ENCODE data around the gene TSPAN4. TPM values are rescaled to one million over a fixed set of nuclear protein-coding genes. Genes with fewer than 3 reads are reported as not detected.

TSPAN4 gene
- total and polyA plus RNA-seq, 2 donors (not counting 1 experiment from before 2014, with no cell fraction given): 2.9 to 7.4 TPM

DNA sequence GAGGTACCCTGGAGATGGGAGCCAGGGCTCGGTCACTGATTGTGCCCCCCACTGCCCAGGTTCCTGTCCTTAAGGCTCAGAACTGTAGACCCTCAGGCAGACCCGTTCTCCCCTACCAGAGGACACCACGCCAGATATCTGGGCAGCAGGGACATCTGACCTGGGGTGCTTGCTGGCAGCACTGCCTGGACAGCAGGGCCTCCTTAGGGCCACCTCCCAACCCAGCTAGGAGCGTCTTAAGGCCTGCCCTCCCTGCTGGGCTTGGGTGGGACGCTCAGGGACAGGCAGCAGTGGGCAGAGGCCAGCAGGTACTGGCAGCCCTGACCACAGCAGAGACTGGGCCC lies 3.4 kb upstream of the TSPAN4 start:
- Histone ChIP-seq H3K27ac (ENCODE audit: low read length in 2 of 2) (no peak overlapping the region), H3K36me3 (replicated peaks in 1 of 2; ENCODE audit: control extremely low read depth in 1 of 2, control insufficient read depth in 1 of 2, extremely low read depth in 1 of 2, insufficient read depth in 2 of 2, low read length in 1 of 2) (peaks cover 0 to 19% of the 10 kb centered on the region in 2 experiments), H4K20me1 (ENCODE audit: control insufficient read depth, insufficient read depth, low read length, poor library complexity, severe bottlenecking) (peaks cover 53% of the 10 kb centered on the region), H3K79me2 (ENCODE audit: control insufficient read depth, insufficient read depth, low read length) (peaks cover 20% of the 10 kb centered on the region), H3K27me3 (replicated peaks in 1 of 4; ENCODE audit: control extremely low read depth in 1 of 4, control insufficient read depth in 3 of 4, insufficient read depth in 4 of 4, low read length in 3 of 4) (peaks cover 0 to 22% (median 7%) of the 10 kb centered on the region in 4 experiments), H3K4me1 (ENCODE audit: control insufficient read depth in 2 of 2, insufficient read depth in 2 of 2, low read length in 2 of 2) (peaks cover 20 to 35% of the 10 kb centered on the region in 2 donors), H3K4me2 (replicated peaks; ENCODE audit: low read depth, low read length, poor library complexity, severe bottlenecking) (no peak overlapping the region), H2AFZ (ENCODE audit: insufficient read depth, low read depth, low read length, poor library complexity, severe bottlenecking) (no peak overlapping the region), H3K9ac (ENCODE audit: low read length) (no peak overlapping the region), H3K9me3 (ENCODE audit: control extremely low read depth in 1 of 3, control insufficient read depth in 2 of 3, insufficient read depth in 1 of 3, low read length in 2 of 3) (no peaks in the 10 kb centered on the region), H3K4me3 (ENCODE audit: control extremely low read depth in 1 of 5, extremely low read depth in 1 of 5, insufficient read depth in 1 of 5, low read depth in 2 of 5, low read length in 4 of 5) (no peak overlapping the region)
- intact Hi-C loops (cut with micrococcal nuclease): no loop called here
- CTCF ChIA-PET: no interaction called here
- no peak overlapping the region for H3K27ac Mint-ChIP-seq
- no peak overlapping the region for H3K4me3 Mint-ChIP-seq
- no peak for ATAC-seq (ENCODE audit: low read depth)
- POLR2A ChIA-PET: interaction anchor here (5.2 kb wide), 1 partner anchor 20 kb away, joined by 29 read pairs; the partner anchor contains the start of gene PNPLA2
- TF ChIP-seq EZH2 (IDR thresholded peaks at IDR 0.05; ENCODE audit: borderline replicate concordance, insufficient read depth, low read depth, low read length, poor library complexity, severe bottlenecking): no peak
- TF ChIP-seq, protein P1, sequence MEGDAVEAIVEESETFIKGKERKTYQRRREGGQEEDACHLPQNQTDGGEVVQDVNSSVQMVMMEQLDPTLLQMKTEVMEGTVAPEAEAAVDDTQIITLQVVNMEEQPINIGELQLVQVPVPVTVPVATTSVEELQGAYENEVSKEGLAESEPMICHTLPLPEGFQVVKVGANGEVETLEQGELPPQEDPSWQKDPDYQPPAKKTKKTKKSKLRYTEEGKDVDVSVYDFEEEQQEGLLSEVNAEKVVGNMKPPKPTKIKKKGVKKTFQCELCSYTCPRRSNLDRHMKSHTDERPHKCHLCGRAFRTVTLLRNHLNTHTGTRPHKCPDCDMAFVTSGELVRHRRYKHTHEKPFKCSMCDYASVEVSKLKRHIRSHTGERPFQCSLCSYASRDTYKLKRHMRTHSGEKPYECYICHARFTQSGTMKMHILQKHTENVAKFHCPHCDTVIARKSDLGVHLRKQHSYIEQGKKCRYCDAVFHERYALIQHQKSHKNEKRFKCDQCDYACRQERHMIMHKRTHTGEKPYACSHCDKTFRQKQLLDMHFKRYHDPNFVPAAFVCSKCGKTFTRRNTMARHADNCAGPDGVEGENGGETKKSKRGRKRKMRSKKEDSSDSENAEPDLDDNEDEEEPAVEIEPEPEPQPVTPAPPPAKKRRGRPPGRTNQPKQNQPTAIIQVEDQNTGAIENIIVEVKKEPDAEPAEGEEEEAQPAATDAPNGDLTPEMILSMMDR (IDR thresholded peaks at IDR 0.05): no peak
- H3K27me3 Mint-ChIP-seq: no peaks in the 10 kb centered on the region
- no peaks in the 10 kb centered on the region for H3K9me3 Mint-ChIP-seq (ENCODE audit: insufficient read depth)
- H3K4me1 Mint-ChIP-seq: peaks cover 22% of the 10 kb centered on the region
- 95% methylated on average over 5 of the region's 5 CpGs for WGBS (ENCODE audit: insufficient coverage)
- no peak for DNase-seq

DNA sequence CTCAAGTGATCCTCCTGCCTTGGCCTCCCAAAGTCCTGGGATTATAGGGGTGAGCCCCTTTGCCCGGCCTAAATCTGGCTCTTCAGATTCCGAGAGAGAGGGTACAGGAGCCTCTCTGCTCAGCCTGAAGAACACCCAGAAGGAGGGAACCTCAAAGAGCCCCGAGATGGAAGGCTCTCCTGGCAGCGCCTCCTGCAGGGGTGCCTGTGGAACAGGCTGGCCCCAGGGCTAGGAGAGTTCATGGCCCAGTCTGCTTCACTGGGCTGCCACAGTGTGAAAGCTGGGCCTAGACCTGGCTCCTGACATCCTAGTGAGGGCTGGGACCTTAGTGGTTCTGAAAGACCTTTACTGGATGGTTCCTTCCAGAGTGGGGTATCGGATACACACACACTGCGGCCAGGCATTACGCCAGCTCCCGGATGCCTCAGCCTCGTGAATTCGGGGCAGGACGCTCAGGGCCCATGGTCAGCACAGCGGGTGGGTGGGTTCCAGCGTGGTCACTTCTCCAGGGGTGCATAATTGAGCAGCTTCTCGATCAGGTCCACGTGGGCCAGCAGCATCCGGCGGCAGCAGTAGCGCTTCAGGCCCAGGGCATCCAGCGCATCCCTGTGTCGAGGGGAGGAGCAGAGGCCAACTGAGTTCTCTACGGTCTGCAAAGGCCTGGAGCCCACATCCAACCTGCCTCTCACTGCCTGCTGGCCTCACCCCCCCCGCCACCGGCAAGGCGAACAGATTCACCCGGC lies 2.6 kb upstream of the TSPAN4 start:
- Histone ChIP-seq H3K9ac (ENCODE audit: low read length) (no peak overlapping the region), H3K36me3 (replicated peaks in 1 of 2; ENCODE audit: control extremely low read depth in 1 of 2, control insufficient read depth in 1 of 2, extremely low read depth in 1 of 2, insufficient read depth in 2 of 2, low read length in 1 of 2) (peaks cover 0 to 19% of the 10 kb centered on the region in 2 experiments), H3K27ac (ENCODE audit: low read length in 2 of 2) (no peak overlapping the region), H3K4me2 (replicated peaks; ENCODE audit: low read depth, low read length, poor library complexity, severe bottlenecking) (no peak overlapping the region), H3K27me3 (replicated peaks in 1 of 4; ENCODE audit: control extremely low read depth in 1 of 4, control insufficient read depth in 3 of 4, insufficient read depth in 4 of 4, low read length in 3 of 4) (peaks cover 0 to 21% (median 7%) of the 10 kb centered on the region in 4 experiments), H3K4me1 (ENCODE audit: control insufficient read depth in 2 of 2, insufficient read depth in 2 of 2, low read length in 2 of 2) (peaks cover 26 to 37% of the 10 kb centered on the region in 2 donors), H3K4me3 (ENCODE audit: control extremely low read depth in 1 of 5, extremely low read depth in 1 of 5, insufficient read depth in 1 of 5, low read depth in 2 of 5, low read length in 4 of 5) (no peak overlapping the region), H3K9me3 (ENCODE audit: control extremely low read depth in 1 of 3, control insufficient read depth in 2 of 3, insufficient read depth in 1 of 3, low read length in 2 of 3) (no peaks in the 10 kb centered on the region), H3K79me2 (ENCODE audit: control insufficient read depth, insufficient read depth, low read length) (peaks cover 20% of the 10 kb centered on the region), H2AFZ (ENCODE audit: insufficient read depth, low read depth, low read length, poor library complexity, severe bottlenecking) (no peak overlapping the region), H4K20me1 (ENCODE audit: control insufficient read depth, insufficient read depth, low read length, poor library complexity, severe bottlenecking) (peaks cover 48% of the 10 kb centered on the region)
- Mint-ChIP-seq H3K4me1 (peaks cover 27% of the 10 kb centered on the region), H3K27me3 (no peaks in the 10 kb centered on the region), H3K4me3 (peak overlapping the region; percentile 72), H3K9me3 (ENCODE audit: insufficient read depth) (no peaks in the 10 kb centered on the region), H3K27ac (peak overlapping the region; percentile 37)
- CTCF ChIA-PET: no interaction called here
- POLR2A ChIA-PET: interaction anchor here (0.7 to 5.2 kb wide), 2 partner anchors 15 to 21 kb away, joined by 4 to 29 read pairs; partner anchors contain the start of gene PNPLA2
- ATAC-seq (ENCODE audit: low read depth) (no peak), DNase-seq (no peak)
- 96% methylated on average over 20 of the region's 25 CpGs for WGBS (ENCODE audit: insufficient coverage)
- no peak for TF ChIP-seq EZH2 (IDR thresholded peaks at IDR 0.05; ENCODE audit: borderline replicate concordance, insufficient read depth, low read depth, low read length, poor library complexity, severe bottlenecking)
- TF ChIP-seq, protein P1 (IDR thresholded peaks at IDR 0.05): no peak
- intact Hi-C loops (cut with micrococcal nuclease): loop anchor here (5.0 kb wide), 1 partner anchor 1012 kb away; the partner anchor contains the start of gene LSP1
